A673 (cell line): ENCODE measurements around the gene MTMR3. TPM values are rescaled to one million over a fixed set of nuclear protein-coding genes. Genes with fewer than 3 reads are reported as not detected.

Experiments
- BruUV-seq: library from RNA; stranded (reverse); fragments of 400-500 nt; replicated peaks from 2 replicates; lab custom pipeline; 2021; lab: Mats Ljungman, UMichigan
- CTCF ChIA-PET: fragments of 300-600 bp; sonication (Branson Sonifier 250); formaldehyde crosslinking; loops from one replicate; lab custom pipeline; 2022; ENCODE audit warnings: antibody characterized with exemption; lab: Charles Lee
- POLR2A ChIA-PET: fragments of 300-600 bp; sonication (Branson Sonifier 250); formaldehyde crosslinking; loops from one replicate; lab custom pipeline; 2022; ENCODE audit warnings: antibody characterized with exemption; ENCODE audit not compliant: low non-redundant PET; lab: Charles Lee
- DNase-seq: peaks from one replicate; pipeline ENCODE4 v3.0.0-alpha.2; 2015; ENCODE audit warnings: low spot score
- H3K27ac ChIP-seq: fragments of 200-600 bp; sonication (generic); 2 replicates; pipeline ENCODE4 v1.5.1; 2016; ENCODE audit warnings: mixed run types, low read depth, mild to moderate bottlenecking, mixed read lengths, antibody characterized with exemption, low read length; ENCODE audit not compliant: poor library complexity, severe bottlenecking
- H3K27me3 ChIP-seq: fragments of 200-600 bp; sonication (generic); replicated peaks from 2 replicates; pipeline ENCODE4 v1.6.1; 2017; ENCODE audit warnings: mixed run types, low read depth, mild to moderate bottlenecking, mixed read lengths, antibody characterized with exemption, low read length; ENCODE audit not compliant: insufficient read depth, poor library complexity
- H3K36me3 ChIP-seq: fragments of 200-600 bp; sonication (generic); 2 replicates; pipeline ENCODE4 v1.6.1; 2016; ENCODE audit warnings: mixed run types, mild to moderate bottlenecking, mixed read lengths, antibody characterized with exemption, low read length; ENCODE audit not compliant: insufficient read depth, poor library complexity, severe bottlenecking
- H3K4me1 ChIP-seq: fragments of 200-600 bp; sonication (generic); 2 replicates; pipeline ENCODE4 v1.6.1; 2017; ENCODE audit warnings: mixed run types, mild to moderate bottlenecking, mixed read lengths, antibody characterized with exemption, low read length; ENCODE audit not compliant: insufficient read depth, poor library complexity, severe bottlenecking
- H3K4me3 ChIP-seq: fragments of 200-600 bp; sonication (generic); 2 replicates; pipeline ENCODE4 v1.5.1; 2016; ENCODE audit warnings: low read depth, mixed run types, mild to moderate bottlenecking, mixed read lengths, low read length; ENCODE audit not compliant: poor library complexity, severe bottlenecking
- H3K9me3 ChIP-seq: fragments of 200-600 bp; sonication (generic); 2 replicates; pipeline ENCODE4 v1.6.1; 2016; ENCODE audit warnings: mixed run types, low read depth, mild to moderate bottlenecking, mixed read lengths, antibody characterized with exemption, low read length; ENCODE audit not compliant: poor library complexity, severe bottlenecking
- CTCF ChIP-seq: fragments of 300-800, 200-600 bp; sonication (generic); conservative IDR thresholded peaks from 2 replicates; pipeline ENCODE4 v1.5.1; 2017; ENCODE audit warnings: low read depth, mild to moderate bottlenecking, antibody characterized with exemption, low read length, moderate library complexity, mixed read lengths
- EZH2 ChIP-seq: fragments of 200-600 bp; sonication (generic); IDR thresholded peaks from 2 replicates; pipeline ENCODE4 v1.6.1; 2017; ENCODE audit warnings: borderline replicate concordance, low read depth, mild to moderate bottlenecking, mixed read lengths, antibody characterized with exemption, low read length; ENCODE audit not compliant: poor library complexity, severe bottlenecking
- intact Hi-C: fragments of 100-400 bp; cut with micrococcal nuclease; formaldehyde crosslinking; loops from one replicate; pipeline ENCODE4 v1.10.0; 2022; ENCODE audit not compliant: unreplicated experiment
- total RNA-seq: library from RNA; stranded (reverse); gene quantifications from 2 replicates; pipeline ENCODE4 v1.2.3, GENCODE V29; 2021

The MTMR3 gene
- total RNA-seq, 1 experiment from 2014 or later: 25.0 TPM

- Histone ChIP-seq H3K27ac (no peak overlapping the region), H3K4me1 (peaks cover 17% of the 10 kb centered on the region), H3K4me3 (no peak overlapping the region), H3K36me3 (no peaks in the 10 kb centered on the region), H3K9me3 (no peaks in the 10 kb centered on the region), H3K27me3 (no peaks in the 10 kb centered on the region)
- ChIA-PET POLR2A (no interaction called here), CTCF (no interaction called here)
- TF ChIP-seq CTCF: no peak
- no peak for TF ChIP-seq EZH2
- DNase-seq: no peak
- intact Hi-C loops: no loop called here
- no TSS peak for BruUV-seq
Observed at GRCh38 chr22:29914991-29915533, 32.1 kb downstream of the MTMR3 start.

GRCh38 chr22:29916007-29916544, 33.1 kb downstream of the MTMR3 start:
- H3K4me3 ChIP-seq: no peak overlapping the region
- H3K27me3 ChIP-seq: no peaks in the 10 kb centered on the region
- H3K9me3 ChIP-seq: no peaks in the 10 kb centered on the region
- no TSS peak for BruUV-seq
- intact Hi-C loops: no loop called here
- no peak for DNase-seq
- ChIA-PET CTCF (no interaction called here), POLR2A (no interaction called here)
- peaks cover 17% of the 10 kb centered on the region for H3K4me1 ChIP-seq
- H3K27ac ChIP-seq: no peak overlapping the region
- TF ChIP-seq CTCF: no peak
- no peak for TF ChIP-seq EZH2
- no peaks in the 10 kb centered on the region for H3K36me3 ChIP-seq

- Histone ChIP-seq H3K36me3 (no peaks in the 10 kb centered on the region), H3K27me3 (no peaks in the 10 kb centered on the region), H3K27ac (no peak overlapping the region), H3K9me3 (no peaks in the 10 kb centered on the region), H3K4me1 (peaks cover 17% of the 10 kb centered on the region), H3K4me3 (no peak overlapping the region)
- BruUV-seq: no TSS peak
- no peak for DNase-seq
- intact Hi-C loops: no loop called here
- ChIA-PET POLR2A (no interaction called here), CTCF (no interaction called here)
- TF ChIP-seq EZH2: no peak
- no peak for TF ChIP-seq CTCF
Observed at GRCh38 chr22:29917052-29917902, 34.3 kb downstream of the MTMR3 start.
